HG02798 (cell line): Measurements from ENCODE around the gene GLS.
"Not testable (repeated sequence)": the region's sequence is repeated elsewhere in the genome, so short reads cannot be mapped to it uniquely, and the experiment has no call there.

ENCODE experiments used
- ATAC-seq: cut with Tn5 transposase; IDR thresholded peaks from one replicate; pipeline ENCODE4 v1.9.1; 2021; ENCODE audit warnings: mild to moderate bottlenecking; ENCODE audit not compliant: unreplicated experiment, poor library complexity

Gene GLS

GRCh38 chr2:190981733-190982132 lies 101.1 kb downstream of the GLS start:
- no peak for ATAC-seq

GRCh38 chr2:190982262-190983034 lies 101.8 kb downstream of the GLS start:
- no peak for ATAC-seq

GRCh38 chr2:190984595-190984994 lies 104.0 kb downstream of the GLS start:
- no peak for ATAC-seq

- ATAC-seq: no peak
Observed at GRCh38 chr2:190986221-190986953, 105.8 kb downstream of the GLS start.

- ATAC-seq: no peak
Observed at GRCh38 chr2:190987116-190987515, 106.5 kb downstream of the GLS start.

GRCh38 chr2:190987938-190988337 lies 107.3 kb downstream of the GLS start:
- ATAC-seq: no peak

- ATAC-seq: no peak
Observed at GRCh38 chr2:190988910-190989309, 108.3 kb downstream of the GLS start.

- no peak for ATAC-seq
Observed at GRCh38 chr2:190990132-190990531, 109.5 kb downstream of the GLS start.

GRCh38 chr2:190993292-190993643 lies 112.6 kb downstream of the GLS start:
- no peak for ATAC-seq

- ATAC-seq: no peak
Observed at GRCh38 chr2:190994148-190994547, 113.5 kb downstream of the GLS start.

GRCh38 chr2:190995315-190995714 lies 114.7 kb downstream of the GLS start:
- ATAC-seq: not testable (repeated sequence)

- ATAC-seq: peak; percentile 41
Observed at GRCh38 chr2:190996338-190996946, 115.8 kb downstream of the GLS start.

GRCh38 chr2:190996947-190997346 lies 116.3 kb downstream of the GLS start:
- no peak for ATAC-seq

- ATAC-seq: no peak
Observed at GRCh38 chr2:190997526-190998113, 117.0 kb downstream of the GLS start.

- no peak for ATAC-seq
Observed at GRCh38 chr2:190999058-190999457, 118.4 kb downstream of the GLS start.

GRCh38 chr2:190999949-191000665 lies 119.5 kb downstream of the GLS start:
- ATAC-seq: no peak

- no peak for ATAC-seq
Observed at GRCh38 chr2:191001032-191001431, 120.4 kb downstream of the GLS start.

- no peak for ATAC-seq
Observed at GRCh38 chr2:191001624-191002023, 121.0 kb downstream of the GLS start.

GRCh38 chr2:191003405-191004309 lies 123.0 kb downstream of the GLS start:
- ATAC-seq: no peak
